Omental fat pad (tissue), 4 donors: ENCODE measurements around the gene LRRC41. TPM values are rescaled to one million over a fixed set of nuclear protein-coding genes. Genes with fewer than 3 reads are reported as not detected.
"Not testable (repeated sequence)": the region's sequence is repeated elsewhere in the genome, so short reads cannot be mapped to it uniquely, and the experiment has no call there.

Experiments
- ATAC-seq: fragments of 150-250 bp; one replicate; pipeline ENCODE4 v1.9.1; 2016; ENCODE audit warnings: mild to moderate bottlenecking, moderate library complexity; ENCODE audit not compliant: low FRiP score
- DNase-seq: peaks from one replicate; pipeline ENCODE4 v3.0.0-alpha.2; 2019; ENCODE audit warnings: low spot score
- total RNA-seq, 4 donors: library from RNA; depleted of rRNA; stranded (reverse); fragments of >200 nt; gene quantifications; one replicate each; pipeline ENCODE4 v1.1.0, GENCODE V29; 2016
- TF ChIP-seq, protein P1 (sequence below), 3 donors: fragments of 450-650 bp; IDR thresholded peaks; one replicate each; pipeline ENCODE4 v1.5.1; 2016 to 2017; ENCODE audit warnings: antibody characterized with exemption in 3 of 3, mild to moderate bottlenecking in 3 of 3, moderate library complexity in 2 of 3

LRRC41 gene
- total RNA-seq, 4 donors from 2014 or later = 65.3 to 108 (median 73.2) TPM

DNA sequence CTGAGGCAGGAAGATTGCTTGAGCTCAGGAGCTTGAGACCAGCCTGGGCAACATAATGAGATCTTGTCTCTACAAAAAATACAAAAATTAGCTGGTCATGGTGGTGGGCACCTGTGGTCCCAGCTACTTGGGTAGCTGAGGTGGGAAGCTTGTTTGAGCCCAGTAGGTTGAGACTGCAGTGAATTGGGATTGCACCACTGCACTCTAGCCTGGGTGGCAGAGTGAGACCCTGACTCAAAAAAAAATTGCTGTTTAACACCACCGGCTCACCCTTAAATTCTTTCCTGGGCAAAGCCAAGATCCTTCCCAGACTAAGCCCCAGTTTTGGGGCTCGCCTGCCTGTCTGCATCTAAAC, 30.6 kb upstream of the LRRC41 start:
- TF ChIP-seq, protein P1, sequence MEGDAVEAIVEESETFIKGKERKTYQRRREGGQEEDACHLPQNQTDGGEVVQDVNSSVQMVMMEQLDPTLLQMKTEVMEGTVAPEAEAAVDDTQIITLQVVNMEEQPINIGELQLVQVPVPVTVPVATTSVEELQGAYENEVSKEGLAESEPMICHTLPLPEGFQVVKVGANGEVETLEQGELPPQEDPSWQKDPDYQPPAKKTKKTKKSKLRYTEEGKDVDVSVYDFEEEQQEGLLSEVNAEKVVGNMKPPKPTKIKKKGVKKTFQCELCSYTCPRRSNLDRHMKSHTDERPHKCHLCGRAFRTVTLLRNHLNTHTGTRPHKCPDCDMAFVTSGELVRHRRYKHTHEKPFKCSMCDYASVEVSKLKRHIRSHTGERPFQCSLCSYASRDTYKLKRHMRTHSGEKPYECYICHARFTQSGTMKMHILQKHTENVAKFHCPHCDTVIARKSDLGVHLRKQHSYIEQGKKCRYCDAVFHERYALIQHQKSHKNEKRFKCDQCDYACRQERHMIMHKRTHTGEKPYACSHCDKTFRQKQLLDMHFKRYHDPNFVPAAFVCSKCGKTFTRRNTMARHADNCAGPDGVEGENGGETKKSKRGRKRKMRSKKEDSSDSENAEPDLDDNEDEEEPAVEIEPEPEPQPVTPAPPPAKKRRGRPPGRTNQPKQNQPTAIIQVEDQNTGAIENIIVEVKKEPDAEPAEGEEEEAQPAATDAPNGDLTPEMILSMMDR (IDR thresholded peaks at IDR 0.05) = no peak
- no peak for ATAC-seq
- DNase-seq = no peak

DNA sequence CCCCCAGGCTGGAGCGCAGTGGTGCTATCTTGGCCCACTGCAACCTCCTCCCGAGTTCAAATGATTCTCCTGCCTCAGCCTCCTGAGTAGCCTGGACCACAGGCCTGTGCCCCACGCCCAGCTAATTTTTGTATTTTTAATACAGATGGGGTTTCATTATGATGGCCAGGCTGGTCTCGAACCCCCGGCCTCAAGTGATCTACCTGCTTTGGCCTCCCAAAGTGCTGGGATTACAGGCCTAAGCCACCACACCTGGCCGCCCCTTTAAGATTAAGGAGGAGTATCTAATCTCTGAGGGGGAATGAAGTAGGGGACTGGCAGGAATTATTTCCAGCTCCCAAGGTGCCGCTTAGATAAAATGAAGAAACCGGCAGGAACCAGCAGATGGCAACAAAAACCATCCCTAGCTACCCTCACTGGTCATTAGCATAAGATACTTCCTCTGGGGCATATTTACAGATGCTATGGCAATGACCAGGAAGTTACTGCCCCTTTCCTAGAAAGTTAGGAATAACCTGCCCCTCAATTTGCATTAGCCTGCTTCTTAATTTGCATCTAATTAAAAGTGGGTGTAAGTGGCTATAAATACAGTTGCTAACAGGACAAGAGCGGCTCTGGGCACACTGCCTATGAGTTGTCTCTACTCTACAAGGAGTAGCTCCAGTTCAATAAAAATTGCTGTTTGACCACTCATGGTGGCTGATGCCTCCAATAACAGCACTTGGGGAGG, 30.0 kb upstream of the LRRC41 start:
- TF ChIP-seq, protein P1 (IDR thresholded peaks at IDR 0.05) = no peak
- ATAC-seq = no peak
- no peak for DNase-seq

DNA sequence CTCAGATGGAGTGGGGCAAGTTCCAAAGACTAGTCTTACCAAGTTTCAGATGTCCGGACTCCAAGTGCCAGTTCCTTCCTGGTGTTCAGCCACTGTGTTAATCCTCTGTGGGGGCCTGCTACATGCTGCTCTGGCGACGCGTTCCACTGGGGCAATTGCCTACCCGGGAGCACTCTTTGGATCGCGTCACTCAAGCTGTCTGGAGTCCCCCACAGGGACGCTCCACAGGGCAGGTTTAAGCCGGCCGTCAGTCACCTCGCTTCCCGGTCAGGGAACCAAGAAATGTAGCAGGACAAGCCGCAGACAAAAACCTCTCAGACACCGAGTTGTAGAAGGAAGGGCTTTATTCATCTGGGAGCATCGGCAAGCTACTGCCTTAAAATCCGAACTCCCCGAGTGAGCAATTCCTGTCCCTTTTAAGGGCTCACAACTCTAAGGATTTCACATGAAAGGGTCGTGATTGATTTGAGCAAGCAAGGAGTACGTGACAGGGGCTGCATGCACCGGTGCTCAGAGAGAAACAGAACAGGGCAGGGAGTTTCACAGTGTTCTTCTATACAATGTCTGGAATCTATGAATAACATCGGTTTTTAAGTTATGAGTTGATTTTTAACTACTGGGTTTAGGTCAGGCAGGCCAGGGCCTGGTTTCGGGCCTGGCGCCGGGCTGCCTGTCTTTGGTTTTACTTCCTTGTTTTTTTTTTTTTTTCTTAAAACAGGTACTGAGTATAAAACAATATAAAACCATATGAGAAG, 28.5 kb upstream of the LRRC41 start:
- not testable (repeated sequence) for DNase-seq, ATAC-seq

DNA sequence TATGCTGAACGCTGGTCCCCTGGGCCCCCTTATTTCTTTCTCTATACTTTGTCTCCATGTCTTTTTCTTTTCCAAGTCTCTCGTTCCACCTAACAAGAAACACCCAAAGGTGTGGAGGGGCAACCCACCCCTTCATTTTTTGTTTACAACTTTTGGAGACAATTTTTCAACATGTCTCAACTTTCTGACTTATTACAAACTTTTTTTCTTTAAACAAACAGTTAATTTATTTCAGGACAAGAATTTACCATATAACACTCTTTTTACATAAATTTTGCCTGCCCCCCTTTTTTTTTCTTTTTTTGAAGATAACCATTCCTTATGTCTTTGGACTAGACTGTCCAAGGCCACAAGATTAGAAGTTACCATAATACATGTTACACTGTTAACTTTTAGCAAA, 27.0 kb upstream of the LRRC41 start:
- not testable (repeated sequence) for DNase-seq, ATAC-seq

DNA sequence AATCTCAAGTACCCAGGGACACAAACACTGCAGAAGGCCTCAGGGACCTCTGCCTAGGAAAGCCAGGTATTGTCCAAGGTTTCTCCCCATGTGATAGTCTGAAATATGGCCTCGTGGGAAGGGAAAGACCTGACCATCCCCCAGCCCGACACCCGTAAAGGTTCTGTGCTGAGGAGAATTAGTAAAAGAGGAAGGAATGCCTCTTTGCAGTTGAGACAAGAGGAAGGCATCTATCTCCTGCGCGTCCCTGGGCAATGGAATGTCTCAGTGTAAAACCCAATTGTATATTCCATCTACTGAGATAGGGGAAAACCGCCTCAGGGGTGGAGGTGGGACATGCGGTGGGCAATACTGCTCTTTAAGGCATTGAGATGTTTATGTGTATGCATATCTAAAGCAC, 26.4 kb upstream of the LRRC41 start:
- not testable (repeated sequence) for ATAC-seq, DNase-seq

DNA sequence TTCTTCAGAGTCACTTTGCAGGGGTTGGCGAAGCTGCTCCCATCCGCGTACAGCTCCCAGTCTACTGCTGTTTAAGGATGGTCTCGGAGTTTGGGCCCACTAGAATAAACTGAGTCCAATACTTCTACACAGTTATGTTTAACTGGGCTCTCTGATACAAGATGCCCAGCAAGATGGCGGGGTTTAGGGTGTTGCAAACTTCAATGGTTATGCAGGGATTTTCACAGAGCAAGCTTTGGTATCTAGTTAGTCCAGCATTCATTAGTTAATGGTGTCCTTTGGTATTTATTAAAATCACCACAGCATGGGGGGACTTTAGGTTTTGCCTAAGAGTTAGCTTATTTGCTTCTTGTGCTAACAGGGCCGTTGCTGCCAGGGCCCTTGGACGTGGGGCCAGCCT, 24.8 kb upstream of the LRRC41 start:
- not testable (repeated sequence) for ATAC-seq, DNase-seq

DNA sequence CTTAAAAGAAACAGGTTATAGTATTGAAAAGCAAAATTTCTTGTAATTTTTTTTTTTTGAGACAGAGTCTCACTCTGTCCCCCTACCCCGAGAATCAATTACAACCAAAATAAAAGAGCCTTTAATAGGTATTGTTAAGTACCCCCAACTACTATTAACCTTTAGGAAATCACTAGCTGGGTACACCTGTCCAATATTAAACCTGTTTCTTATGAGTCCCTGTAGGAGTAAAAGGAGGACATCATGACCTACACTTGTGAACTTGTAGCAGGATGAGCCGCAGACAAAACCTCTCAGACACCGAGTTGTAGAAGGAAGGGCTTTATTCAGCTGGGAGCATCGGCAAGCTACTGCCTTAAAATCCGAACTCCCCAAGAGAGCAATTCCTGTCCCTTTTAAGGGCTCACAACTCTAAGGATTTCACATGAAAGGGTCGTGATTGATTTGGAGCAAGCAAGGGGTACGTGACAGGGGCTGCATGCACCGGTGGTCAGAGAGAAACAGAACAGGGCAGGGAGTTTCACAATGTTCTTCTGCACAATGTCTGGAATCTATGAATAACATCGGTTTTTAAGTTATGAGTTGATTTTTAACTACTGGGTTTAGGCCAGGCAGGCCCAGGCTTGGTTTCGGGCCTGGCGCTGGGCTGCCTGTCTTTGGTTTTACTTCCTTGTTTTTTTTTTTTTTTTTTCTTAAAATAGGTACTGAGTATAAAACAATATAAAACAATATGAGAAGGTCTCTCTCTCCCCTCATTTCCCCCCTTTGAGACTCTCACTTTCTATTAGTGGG, 22.1 kb upstream of the LRRC41 start:
- not testable (repeated sequence) for ATAC-seq, DNase-seq

DNA sequence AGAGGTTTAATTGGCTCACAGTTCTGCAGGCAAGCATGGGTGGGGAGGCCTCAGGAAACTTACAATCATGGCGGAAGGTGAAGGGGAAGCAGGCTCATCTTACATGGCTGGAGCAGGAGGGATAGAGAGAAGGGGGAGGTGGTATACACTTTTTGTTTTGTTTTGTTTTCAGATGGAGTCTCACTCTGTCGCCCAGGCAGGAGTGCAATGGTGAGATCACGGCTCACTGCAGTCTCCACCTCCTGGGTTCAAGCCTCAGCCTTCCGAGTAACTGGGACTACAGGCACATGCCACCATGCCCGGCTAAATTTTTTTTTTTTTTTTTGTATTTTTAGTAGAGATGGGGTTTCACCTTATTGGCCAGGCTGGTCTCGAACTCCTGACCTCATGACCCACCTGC, 18.8 kb upstream of the LRRC41 start:
- not testable (repeated sequence) for DNase-seq, ATAC-seq

DNA sequence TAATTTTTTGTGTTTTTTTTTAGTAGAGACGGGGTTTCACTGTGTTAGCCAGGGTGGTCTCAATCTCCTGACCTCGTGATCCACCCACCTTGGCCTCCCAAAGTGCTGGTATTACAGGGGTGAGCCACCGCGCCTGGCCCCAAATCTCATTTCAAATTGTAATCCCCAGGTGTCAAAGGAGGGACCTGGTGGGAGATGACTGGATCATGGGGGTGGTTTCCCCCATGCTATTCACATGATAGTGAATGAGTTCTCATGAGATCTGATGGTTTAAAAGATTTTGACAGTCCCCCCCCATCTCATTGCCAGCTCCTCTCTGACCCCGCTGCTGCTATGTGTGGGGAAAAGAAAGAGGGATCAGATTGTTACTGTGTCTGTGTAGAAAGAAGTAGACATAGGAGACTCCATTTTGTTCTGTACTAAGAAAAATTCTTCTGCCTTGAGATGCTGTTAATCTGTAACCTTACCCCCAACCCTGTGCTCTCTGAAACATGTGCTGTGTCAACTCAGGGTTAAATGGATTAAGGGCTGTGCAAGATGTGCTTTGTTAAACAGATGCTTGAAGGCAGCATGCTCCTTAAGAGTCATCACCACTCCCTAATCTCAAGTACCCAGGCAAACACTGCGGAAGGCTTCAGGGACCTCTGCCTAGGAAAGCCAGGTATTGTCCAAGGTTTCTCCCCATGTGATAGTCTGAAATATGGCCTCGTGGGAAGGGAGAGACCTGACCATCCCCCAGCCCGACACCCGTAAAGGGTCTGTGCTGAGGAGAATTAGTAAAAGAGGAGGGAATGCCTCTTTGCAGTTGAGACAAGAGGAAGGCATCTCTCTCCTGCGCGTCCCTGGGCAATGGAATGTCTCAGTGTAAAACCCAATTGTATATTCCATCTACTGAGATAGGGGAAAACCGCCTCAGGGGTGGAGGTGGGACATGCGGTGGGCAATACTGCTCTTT, 16.8 kb upstream of the LRRC41 start:
- DNase-seq, ATAC-seq: not testable (repeated sequence)

DNA sequence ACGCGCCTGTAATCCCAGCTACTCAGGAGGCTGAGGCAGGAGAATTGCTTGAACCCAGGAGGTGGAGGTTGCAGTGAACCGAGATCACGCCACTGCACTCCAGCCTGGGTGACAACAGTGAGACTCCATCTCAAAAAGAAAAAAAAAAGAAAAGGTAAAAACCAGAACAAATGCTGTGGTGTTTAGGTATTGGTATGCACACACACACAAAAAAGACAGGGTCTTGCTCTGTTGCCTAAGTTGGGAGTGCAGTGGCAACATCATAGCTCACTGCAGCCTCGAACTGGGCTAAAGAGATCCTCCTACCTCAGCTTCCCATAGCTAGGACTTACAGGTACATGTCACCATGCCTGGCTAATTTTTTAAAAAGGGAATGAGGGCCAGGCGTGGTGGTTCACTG, 15.9 kb upstream of the LRRC41 start:
- ATAC-seq, DNase-seq: not testable (repeated sequence)

DNA sequence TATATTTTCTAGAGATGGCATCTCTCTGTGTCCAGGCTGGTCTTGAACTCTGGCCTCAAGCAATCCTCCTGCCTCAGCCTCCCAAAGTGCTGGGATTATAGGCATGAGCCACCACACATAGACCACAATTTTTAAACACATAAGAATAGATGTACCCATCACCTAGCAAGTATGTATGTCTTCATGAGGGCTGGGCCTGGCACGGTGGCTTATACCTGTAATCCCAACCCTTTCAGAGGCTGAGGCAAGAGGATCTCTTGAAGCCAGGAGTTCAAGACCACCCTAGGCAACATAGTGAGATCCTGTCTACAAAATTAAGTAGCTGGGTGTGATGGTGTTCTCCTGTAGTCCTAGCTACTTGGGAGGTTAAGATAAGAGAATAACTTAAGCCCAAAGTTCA, 13.9 kb upstream of the LRRC41 start:
- no peak for DNase-seq

More for the DNA sequence above, 13.9 kb upstream of the LRRC41 start:
- ATAC-seq = no peak
- TF ChIP-seq, protein P1 (IDR thresholded peaks at IDR 0.05) = no peak
